GM12878 (cell line): ENCODE data around the gene IFNK. TPM values are rescaled to one million over a fixed set of nuclear protein-coding genes. Genes with fewer than 3 reads are reported as not detected.
A peak's percentile ranks its signal among the peaks of the same experiment; 100 is the strongest.

Source experiments
- ATAC-seq: fragments of 200-7000 bp; cut with Tn5 transposase; 3 replicates; pipeline ENCODE4 v1.9.1; 2020; ENCODE audit warnings: mild to moderate bottlenecking, moderate library complexity
- BruUV-seq: library from RNA; stranded (reverse); fragments of 400-500 nt; replicated peaks from 2 replicates; lab custom pipeline; 2021; lab: Mats Ljungman, UMichigan
- CTCF ChIA-PET: fragments of 300-600 bp; sonication (Branson Sonifier 250); formaldehyde crosslinking; extraction: SDS; loops from one replicate; lab custom pipeline; 2021; ENCODE audit warnings: inconsistent platforms; lab: Yijun Ruan, JAX
- POLR2A ChIA-PET: fragments of 350-600 bp; formaldehyde crosslinking; extraction: SDS; loops from one replicate; lab custom pipeline; 2021; ENCODE audit warnings: inconsistent platforms; lab: Charles Lee
- RAD21 ChIA-PET: fragments of 300-600 bp; sonication (Branson Sonifier 250); formaldehyde crosslinking; loops from one replicate; lab custom pipeline; 2023; ENCODE audit warnings: antibody characterized with exemption; ENCODE audit not compliant: unreplicated experiment; lab: Charles Lee
- SMC1A ChIA-PET: fragments of 300-600 bp; sonication (Branson Sonifier 250); formaldehyde crosslinking; loops from one replicate; lab custom pipeline; 2023; ENCODE audit not compliant: unreplicated experiment, uncharacterized antibody; lab: Charles Lee
- DNase-seq: peaks from one replicate; pipeline ENCODE4 v3.0.0-alpha.2; 2011; ENCODE audit warnings: low read depth, low spot score
- FAIRE-seq: peaks from 3 replicates; lab custom pipeline; 2011; peaks lifted over from hg19 to GRCh38; lab: Jason Lieb, UNC
- H2AFZ ChIP-seq: 2 replicates; pipeline ENCODE4 v1.6.0; 2011; ENCODE audit warnings: low read depth, low read length, control low read depth; ENCODE audit not compliant: control insufficient read depth
- H3K27ac ChIP-seq: 2 replicates; pipeline ENCODE4 v1.5.1; 2011; ENCODE audit warnings: control low read depth; ENCODE audit not compliant: control insufficient read depth, insufficient read depth
- H3K27me3 ChIP-seq, 2 experiments: replicated peaks in 1 of 2; 2 replicates each; pipeline versions ENCODE4 v1.6.0 to v1.6.1; 2011; ENCODE audit warnings: low read length in 1 of 2; ENCODE audit not compliant: control insufficient read depth in 2 of 2, insufficient read depth in 2 of 2
- H3K36me3 ChIP-seq, 2 experiments: 2 replicates each; pipeline ENCODE4 v1.5.1; 2011; ENCODE audit warnings: low read length in 1 of 2; ENCODE audit not compliant: control insufficient read depth in 2 of 2, insufficient read depth in 2 of 2
- H3K4me1 ChIP-seq: 2 replicates; pipeline ENCODE4 v1.6.1; 2011; ENCODE audit warnings: mild to moderate bottlenecking, low read length, moderate library complexity, mixed read lengths; ENCODE audit not compliant: control insufficient read depth, insufficient read depth
- H3K4me2 ChIP-seq: 2 replicates; pipeline ENCODE4 v1.6.0; 2011; ENCODE audit warnings: control low read depth; ENCODE audit not compliant: control insufficient read depth, insufficient read depth
- H3K4me3 ChIP-seq: fragments of 200-600 bp; sonication (generic); 2 replicates; pipeline ENCODE4 v1.5.1; 2016
- H3K79me2 ChIP-seq: 2 replicates; pipeline ENCODE4 v1.6.0; 2011; ENCODE audit warnings: low read length; ENCODE audit not compliant: control insufficient read depth, insufficient read depth
- H3K9ac ChIP-seq: 2 replicates; pipeline ENCODE4 v1.8.0; 2011; ENCODE audit warnings: low read length, control low read depth, mixed read lengths; ENCODE audit not compliant: control insufficient read depth, insufficient read depth
- H3K9me3 ChIP-seq: replicated peaks from 3 replicates; pipeline ENCODE4 v1.5.1; 2011; ENCODE audit warnings: mild to moderate bottlenecking, low read length; ENCODE audit not compliant: control insufficient read depth, insufficient read depth
- H4K20me1 ChIP-seq: 2 replicates; pipeline ENCODE4 v1.6.0; 2011; ENCODE audit not compliant: control insufficient read depth, insufficient read depth
- CEBPZ ChIP-seq: fragments of 150-350 bp; IDR thresholded peaks from 2 replicates; pipeline ENCODE4 v1.6.1; 2016; ENCODE audit warnings: low read depth, low read length
- E4F1 ChIP-seq: fragments of 450-650 bp; IDR thresholded peaks from 2 replicates; pipeline ENCODE4 v1.6.1; 2018; ENCODE audit warnings: borderline replicate concordance, mild to moderate bottlenecking; ENCODE audit not compliant: partially characterized antibody
- EED ChIP-seq: sonication (generic); IDR thresholded peaks from 2 replicates; pipeline ENCODE4 v1.6.1; 2016; ENCODE audit warnings: antibody characterized with exemption, low read depth
- FOS ChIP-seq: IDR thresholded peaks from 3 replicates; pipeline ENCODE4 v1.6.1; 2011; ENCODE audit warnings: borderline replicate concordance; ENCODE audit not compliant: insufficient read length; ENCODE audit errors: extremely low read depth
- JUNB ChIP-seq: IDR thresholded peaks from 2 replicates; pipeline ENCODE4 v1.6.1; 2016; ENCODE audit warnings: antibody characterized with exemption, mild to moderate bottlenecking
- JUND ChIP-seq: IDR thresholded peaks from 2 replicates; pipeline ENCODE4 v1.6.1; 2012; ENCODE audit warnings: low read depth, mild to moderate bottlenecking, low read length, improper control_type of control experiment, moderate library complexity
- KDM1A ChIP-seq: fragments of 200-600 bp; sonication (generic); IDR thresholded peaks from 2 replicates; pipeline ENCODE4 v1.6.1; 2016; ENCODE audit warnings: borderline replicate concordance
- NR2F1 ChIP-seq: fragments of 450-650 bp; conservative IDR thresholded peaks from 2 replicates; pipeline ENCODE4 v1.6.1; 2017; ENCODE audit warnings: mild to moderate bottlenecking
- POLR2AphosphoS5 ChIP-seq: IDR thresholded peaks from 2 replicates; pipeline ENCODE4 v1.6.1; 2011; ENCODE audit warnings: mild to moderate bottlenecking, low read length, inconsistent platforms
- RAD21 ChIP-seq: IDR thresholded peaks from 2 replicates; pipeline ENCODE4 v1.6.1; 2011; ENCODE audit warnings: mild to moderate bottlenecking, low read depth, low read length, moderate library complexity; ENCODE audit not compliant: insufficient read depth
- RB1 ChIP-seq: fragments of 450-650 bp; formaldehyde crosslinking; IDR thresholded peaks from 2 replicates; pipeline ENCODE4 v1.6.1; 2017; ENCODE audit warnings: mild to moderate bottlenecking, borderline replicate concordance
- RBBP5 ChIP-seq: fragments of 200-600 bp; sonication (generic); conservative IDR thresholded peaks from 2 replicates; pipeline ENCODE4 v1.6.1; 2016
- STAT1 ChIP-seq: fragments of 450-650 bp; conservative IDR thresholded peaks from 2 replicates; pipeline ENCODE4 v1.6.1; 2014; ENCODE audit warnings: antibody characterized with exemption, mild to moderate bottlenecking
- USF1 ChIP-seq: IDR thresholded peaks from 2 replicates; pipeline ENCODE4 v1.6.1; 2011; ENCODE audit warnings: borderline replicate concordance, low read depth, mild to moderate bottlenecking, moderate library complexity, mixed read lengths, low read length; ENCODE audit not compliant: insufficient read depth; ENCODE audit errors: extremely low read length
- WGBS: methylation state at CpG from one replicate; pipeline ENCODE4 v1.1.6; 2016; ENCODE audit warnings: low lambda C conversion rate; ENCODE audit not compliant: insufficient replicate concordance, insufficient coverage; ENCODE audit errors: missing lambda C conversion rate; 5-methylcytosine and 5-hydroxymethylcytosine counted together
- in situ Hi-C: fragments of 300-500 bp; cut with MboI; formaldehyde crosslinking; loops from 9 replicates; pipeline ENCODE4 v1.14.3; 2018; ENCODE audit warnings: mixed read lengths
- intact Hi-C: fragments of 100-400 bp; cut with micrococcal nuclease; formaldehyde crosslinking; loops from one replicate; pipeline ENCODE4 v1.14.2; 2022; ENCODE audit not compliant: unreplicated experiment
- polyA plus RNA-seq, 11 experiments: library from polyadenylated mRNA; depleted of rRNA in 4 of 11; unstranded in 6 of 11; stranded (reverse) in 5 of 11; fragments of >200 nt; fragmentation: Nextera tagmentation in 4 of 11; fragmentation: Illumina TruSeq in 1 of 11; extraction: Ambion mirVana in 4 of 11; extraction: Trizol in 1 of 11; gene quantifications; 1 replicate in 1 of 11; 2 replicates in 10 of 11; pipeline versions ENCODE4 v1.2.1 to v1.2.3, GENCODE V29; 2011 to 2016; ENCODE audit warnings: inconsistent platforms in 2 of 11, missing spikeins in 2 of 11, low read depth in 1 of 11
- total RNA-seq, 4 experiments: library from RNA; depleted of rRNA in 3 of 4; stranded (reverse); fragments of >200 nt in 3 of 4; fragmentation: Illumina TruSeq in 1 of 4; extraction: Trizol in 1 of 4; gene quantifications; 2 replicates each; pipeline versions ENCODE4 v1.2.1 to v1.2.3, GENCODE V29; 2013 to 2021
- TF ChIP-seq, protein P1 (sequence below): fragments of 450-650 bp; formaldehyde crosslinking; IDR thresholded peaks from 2 replicates; pipeline ENCODE4 v1.4.0; 2022; ENCODE audit warnings: mild to moderate bottlenecking, moderate library complexity

The IFNK gene
- total and polyA plus RNA-seq, 10 of the 15 experiments (the other 5 are each of a cell fraction or from before 2014, with no cell fraction given): 0.06 TPM; not detected in 9

- no peak overlapping the region for H3K4me3 ChIP-seq
- RAD21 ChIA-PET: interaction anchor here (1.2 to 1.3 kb wide), 2 partner anchors 132 to 166 kb away, joined by 3 to 4 read pairs; no protein-coding TSS in a partner anchor
- intact Hi-C loops: no loop called here
- peak; percentile 83 for FAIRE-seq
- no peaks in the 10 kb centered on the region for H3K79me2 ChIP-seq
- H3K9ac ChIP-seq: no peak overlapping the region
- 3% methylated on average over 2 of the region's 2 CpGs for WGBS
- ATAC-seq: peak; percentile 68
- no peaks in the 10 kb centered on the region; the same call in 2 of the 3 replicates for H3K9me3 ChIP-seq
- H4K20me1 ChIP-seq: no peaks in the 10 kb centered on the region
- no peak overlapping the region for H2AFZ ChIP-seq
- CTCF ChIA-PET: no interaction called here
- no TSS peak for BruUV-seq
- POLR2A ChIA-PET: no interaction called here
- in situ Hi-C loops: no loop called here
- DNase-seq: no peak
- SMC1A ChIA-PET: interaction anchor here (1.1 kb wide), 1 partner anchor 10 kb away, joined by 4 read pairs; no protein-coding TSS in a partner anchor
- H3K4me2 ChIP-seq: no peak overlapping the region
- no peaks in the 10 kb centered on the region for H3K36me3 ChIP-seq
- no peaks in the 10 kb centered on the region for H3K27me3 ChIP-seq
- H3K4me1 ChIP-seq: peaks cover 7% of the 10 kb centered on the region; the same call in 1 of the 2 replicates
- H3K27ac ChIP-seq: no peak overlapping the region
- TF ChIP-seq STAT1 (no peak), RAD21 (no peak), NR2F1 (no peak), RBBP5 (no peak), KDM1A (no peak), USF1 (no peak), EED (no peak), FOS (no peak), RB1 (no peak), JUND (no peak), JUNB (peak; percentile 44), CEBPZ (no peak), E4F1 (no peak), POLR2AphosphoS5 (no peak)
- TF ChIP-seq, protein P1, sequence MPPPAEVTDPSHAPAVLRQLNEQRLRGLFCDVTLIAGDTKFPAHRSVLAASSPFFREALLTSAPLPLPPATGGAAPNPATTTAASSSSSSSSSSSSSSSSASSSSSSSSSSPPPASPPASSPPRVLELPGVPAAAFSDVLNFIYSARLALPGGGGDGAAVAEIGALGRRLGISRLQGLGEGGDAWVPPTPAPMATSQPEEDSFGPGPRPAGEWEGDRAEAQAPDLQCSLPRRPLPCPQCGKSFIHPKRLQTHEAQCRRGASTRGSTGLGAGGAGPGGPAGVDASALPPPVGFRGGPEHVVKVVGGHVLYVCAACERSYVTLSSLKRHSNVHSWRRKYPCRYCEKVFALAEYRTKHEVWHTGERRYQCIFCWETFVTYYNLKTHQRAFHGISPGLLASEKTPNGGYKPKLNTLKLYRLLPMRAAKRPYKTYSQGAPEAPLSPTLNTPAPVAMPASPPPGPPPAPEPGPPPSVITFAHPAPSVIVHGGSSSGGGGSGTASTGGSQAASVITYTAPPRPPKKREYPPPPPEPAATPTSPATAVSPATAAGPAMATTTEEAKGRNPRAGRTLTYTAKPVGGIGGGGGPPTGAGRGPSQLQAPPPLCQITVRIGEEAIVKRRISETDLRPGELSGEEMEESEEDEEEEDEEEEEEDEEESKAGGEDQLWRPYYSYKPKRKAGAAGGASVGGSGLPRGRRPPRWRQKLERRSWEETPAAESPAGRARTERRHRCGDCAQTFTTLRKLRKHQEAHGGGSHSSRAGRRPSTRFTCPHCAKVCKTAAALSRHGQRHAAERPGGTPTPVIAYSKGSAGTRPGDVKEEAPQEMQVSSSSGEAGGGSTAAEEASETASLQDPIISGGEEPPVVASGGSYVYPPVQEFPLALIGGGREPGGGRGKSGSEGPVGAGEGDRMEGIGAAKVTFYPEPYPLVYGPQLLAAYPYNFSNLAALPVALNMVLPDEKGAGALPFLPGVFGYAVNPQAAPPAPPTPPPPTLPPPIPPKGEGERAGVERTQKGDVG (CRISPR knock-in tag): no peak
Measured at GRCh38 chr9:27499451-27499850, 24.6 kb upstream of the IFNK start.
